CD14-positive monocyte (primary cell): ENCODE results near the gene PUM1. TPM values are rescaled to one million over a fixed set of nuclear protein-coding genes. Genes with fewer than 3 reads are reported as not detected.
A peak's percentile ranks its signal among the peaks of the same experiment; 100 is the strongest.

Experiments
- DNase-seq, 3 donors: peaks; one replicate each; pipeline ENCODE4 v3.0.0-alpha.2; 2011 to 2022
- H2AFZ ChIP-seq: 2 replicates; pipeline ENCODE4 v1.6.0; 2012; ENCODE audit warnings: mild to moderate bottlenecking, low read depth, low read length, inconsistent platforms; ENCODE audit not compliant: insufficient read depth, poor library complexity, severe bottlenecking
- H3K27ac ChIP-seq, 2 donors: 1 replicate in 1 of 2; 2 replicates in 1 of 2; pipeline ENCODE4 v1.5.1; 2012 to 2013; ENCODE audit warnings: low read length in 2 of 2, control low read depth in 1 of 2, inconsistent platforms in 1 of 2, low read depth in 1 of 2, mild to moderate bottlenecking in 1 of 2
- H3K27me3 ChIP-seq, 2 donors: one replicate each; pipeline versions ENCODE4 v1.6.0 to v1.6.1; 2011 to 2013; ENCODE audit warnings: low read length in 2 of 2; ENCODE audit not compliant: control insufficient read depth in 2 of 2, insufficient read depth in 2 of 2
- H3K36me3 ChIP-seq, 2 donors: replicated peaks in 1 of 2; 1 replicate in 1 of 2; 2 replicates in 1 of 2; pipeline versions ENCODE4 v1.5.1 to v1.6.1; 2012 to 2013; ENCODE audit warnings: low read length in 2 of 2, control low read depth in 1 of 2, inconsistent platforms in 1 of 2, mild to moderate bottlenecking in 1 of 2; ENCODE audit not compliant: insufficient read depth in 2 of 2, control insufficient read depth in 1 of 2
- H3K4me1 ChIP-seq, 2 donors: 1 replicate in 1 of 2; 2 replicates in 1 of 2; pipeline versions ENCODE4 v1.5.1 to v1.6.1; 2012 to 2013; ENCODE audit warnings: low read length in 2 of 2, control low read depth in 1 of 2, inconsistent platforms in 1 of 2, mild to moderate bottlenecking in 1 of 2, moderate library complexity in 1 of 2; ENCODE audit not compliant: insufficient read depth in 2 of 2, control insufficient read depth in 1 of 2
- H3K4me2 ChIP-seq: replicated peaks from 2 replicates; pipeline ENCODE3; 2012; ENCODE audit warnings: low read length, moderate library complexity, mild to moderate bottlenecking; ENCODE audit not compliant: poor library complexity, severe bottlenecking; ENCODE audit errors: extremely low read depth
- H3K4me3 ChIP-seq, 3 experiments: fragments of 200-600 bp in 1 of 3; sonication (generic) in 1 of 3; replicated peaks in 1 of 3; 1 replicate in 2 of 3; 2 replicates in 1 of 3; pipeline ENCODE4 v1.5.1; 2011 to 2013; ENCODE audit warnings: low read length in 3 of 3, mild to moderate bottlenecking in 3 of 3, control low read depth in 2 of 3, low read depth in 2 of 3, inconsistent platforms in 1 of 3, moderate library complexity in 1 of 3
- H3K79me2 ChIP-seq: 2 replicates; pipeline ENCODE4 v1.6.0; 2012; ENCODE audit warnings: mild to moderate bottlenecking, control low read depth, inconsistent platforms, low read length, moderate library complexity; ENCODE audit not compliant: insufficient read depth
- H3K9ac ChIP-seq: 2 replicates; pipeline ENCODE4 v1.6.0; 2017; ENCODE audit warnings: low read length, mild to moderate bottlenecking; ENCODE audit not compliant: insufficient read depth, poor library complexity, severe bottlenecking
- H3K9me3 ChIP-seq, 2 donors: replicated peaks in 1 of 2; 1 replicate in 1 of 2; 2 replicates in 1 of 2; pipeline versions ENCODE4 v1.5.1 to v1.6.1; 2012 to 2013; ENCODE audit warnings: low read length in 2 of 2, control low read depth in 1 of 2; ENCODE audit not compliant: control insufficient read depth in 1 of 2, insufficient read depth in 1 of 2
- H4K20me1 ChIP-seq: 2 replicates; pipeline ENCODE4 v1.6.0; 2012; ENCODE audit warnings: mild to moderate bottlenecking, low read length, control low read depth, moderate library complexity; ENCODE audit not compliant: insufficient read depth
- H3K27ac Mint-ChIP-seq, 7 donors: one replicate each; pipeline ENCODE4 v1.8.0; 2020; ENCODE audit warnings: mild to moderate bottlenecking in 7 of 7, mixed read lengths in 7 of 7, moderate library complexity in 6 of 7, inconsistent platforms in 2 of 7
- H3K27me3 Mint-ChIP-seq, 3 donors: one replicate each; pipeline ENCODE4 v1.8.0; 2021 to 2022; ENCODE audit warnings: low read depth in 3 of 3, mild to moderate bottlenecking in 3 of 3, mixed read lengths in 3 of 3, moderate library complexity in 3 of 3, inconsistent platforms in 1 of 3
- H3K36me3 Mint-ChIP-seq, 2 donors: one replicate each; pipeline ENCODE4 v1.8.0; 2020; ENCODE audit warnings: mixed read lengths in 2 of 2, inconsistent platforms in 1 of 2, mild to moderate bottlenecking in 1 of 2
- H3K4me1 Mint-ChIP-seq: one replicate; pipeline ENCODE4 v1.8.0; 2020; ENCODE audit warnings: mild to moderate bottlenecking, mixed read lengths
- H3K4me3 Mint-ChIP-seq, 2 donors: one replicate each; pipeline ENCODE4 v1.8.0; 2020; ENCODE audit warnings: mild to moderate bottlenecking in 2 of 2, mixed read lengths in 2 of 2, moderate library complexity in 1 of 2
- H3K9me3 Mint-ChIP-seq, 7 donors: one replicate each; pipeline ENCODE4 v1.8.0; 2020 to 2022; ENCODE audit warnings: mixed read lengths in 7 of 7, mild to moderate bottlenecking in 6 of 7, moderate library complexity in 6 of 7, inconsistent platforms in 2 of 7
- WGBS: methylation state at CpG from one replicate; pipeline ENCODE4 v1.1.5; 2013; ENCODE audit warnings: missing lambda C conversion rate; ENCODE audit not compliant: insufficient coverage; 5-methylcytosine and 5-hydroxymethylcytosine counted together
- intact Hi-C, 2 donors: fragments of 100-400 bp; cut with micrococcal nuclease; formaldehyde crosslinking; loops; one replicate each; pipeline versions ENCODE4 v1.15.0 to v1.15.1; 2023
- polyA plus RNA-seq, 3 donors: library from polyadenylated mRNA; depleted of rRNA in 1 of 3; unstranded in 2 of 3; stranded (reverse) in 1 of 3; fragments of 300-500 nt in 2 of 3; fragments of >200 nt in 1 of 3; fragmentation: Illumina TruSeq in 2 of 3; gene quantifications; 1 replicate in 2 of 3; 2 replicates in 1 of 3; pipeline ENCODE4 v1.2.3, GENCODE V29; 2012 to 2021
- TF ChIP-seq, protein P1 (sequence below): fragments of 200-600 bp; IDR thresholded peaks from one replicate; pipeline ENCODE4 v1.8.0; 2022; ENCODE audit warnings: antibody characterized with exemption, mild to moderate bottlenecking

Gene PUM1
- polyA plus RNA-seq, 3 donors = 55.0 to 86.1 (median 62.4) TPM

GRCh38 chr1:31006747-31007146, 58.8 kb downstream of the PUM1 start:
- Mint-ChIP-seq H3K27ac (no peak overlapping the region), H3K4me3 (no peak overlapping the region), H3K4me1 (peaks cover 13% of the 10 kb centered on the region), H3K27me3 (no peaks in the 10 kb centered on the region), H3K9me3 (no peaks in the 10 kb centered on the region), H3K36me3 (peaks cover 45 to 57% of the 10 kb centered on the region in 2 donors)
- peak overlapping the region in 1 of 2 donors; percentile 8 for H3K27ac ChIP-seq
- no peak overlapping the region for H3K4me3 ChIP-seq
- TF ChIP-seq, protein P1, sequence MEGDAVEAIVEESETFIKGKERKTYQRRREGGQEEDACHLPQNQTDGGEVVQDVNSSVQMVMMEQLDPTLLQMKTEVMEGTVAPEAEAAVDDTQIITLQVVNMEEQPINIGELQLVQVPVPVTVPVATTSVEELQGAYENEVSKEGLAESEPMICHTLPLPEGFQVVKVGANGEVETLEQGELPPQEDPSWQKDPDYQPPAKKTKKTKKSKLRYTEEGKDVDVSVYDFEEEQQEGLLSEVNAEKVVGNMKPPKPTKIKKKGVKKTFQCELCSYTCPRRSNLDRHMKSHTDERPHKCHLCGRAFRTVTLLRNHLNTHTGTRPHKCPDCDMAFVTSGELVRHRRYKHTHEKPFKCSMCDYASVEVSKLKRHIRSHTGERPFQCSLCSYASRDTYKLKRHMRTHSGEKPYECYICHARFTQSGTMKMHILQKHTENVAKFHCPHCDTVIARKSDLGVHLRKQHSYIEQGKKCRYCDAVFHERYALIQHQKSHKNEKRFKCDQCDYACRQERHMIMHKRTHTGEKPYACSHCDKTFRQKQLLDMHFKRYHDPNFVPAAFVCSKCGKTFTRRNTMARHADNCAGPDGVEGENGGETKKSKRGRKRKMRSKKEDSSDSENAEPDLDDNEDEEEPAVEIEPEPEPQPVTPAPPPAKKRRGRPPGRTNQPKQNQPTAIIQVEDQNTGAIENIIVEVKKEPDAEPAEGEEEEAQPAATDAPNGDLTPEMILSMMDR = no peak
- no peaks in the 10 kb centered on the region for H3K4me1 ChIP-seq
- no peak overlapping the region for H2AFZ ChIP-seq
- no peak overlapping the region for H3K9ac ChIP-seq
- intact Hi-C loops = no loop called here
- DNase-seq = no peak
- WGBS = no CpG with 5 or more reads among the region's 2 CpGs
- peaks cover 43 to 68% of the 10 kb centered on the region in 2 donors for H3K36me3 ChIP-seq
- H4K20me1 ChIP-seq = peaks cover 99% of the 10 kb centered on the region
- H3K27me3 ChIP-seq = no peaks in the 10 kb centered on the region
- H3K9me3 ChIP-seq = no peaks in the 10 kb centered on the region
- H3K79me2 ChIP-seq = peaks cover 99% of the 10 kb centered on the region
- H3K4me2 ChIP-seq = no peak overlapping the region

- H4K20me1 ChIP-seq = peaks cover 99% of the 10 kb centered on the region
- H3K4me2 ChIP-seq = no peak overlapping the region
- Mint-ChIP-seq H3K4me3 (no peak overlapping the region), H3K4me1 (peaks cover 9% of the 10 kb centered on the region), H3K27ac (peak overlapping the region in 2 of 7 donors; percentile 24 to 41), H3K27me3 (no peaks in the 10 kb centered on the region), H3K9me3 (no peaks in the 10 kb centered on the region), H3K36me3 (peaks cover 50 to 59% of the 10 kb centered on the region in 2 donors)
- 100% methylated on average over 5 of the region's 6 CpGs for WGBS
- intact Hi-C loops = no loop called here
- peaks cover 97% of the 10 kb centered on the region for H3K79me2 ChIP-seq
- H3K27me3 ChIP-seq = no peaks in the 10 kb centered on the region
- H3K9ac ChIP-seq = no peak overlapping the region
- no peak overlapping the region for H2AFZ ChIP-seq
- peaks cover 43 to 72% of the 10 kb centered on the region in 2 donors for H3K36me3 ChIP-seq
- DNase-seq = no peak
- H3K4me3 ChIP-seq = no peak overlapping the region
- TF ChIP-seq, protein P1 = no peak
- peak overlapping the region in 1 of 2 donors; percentile 27 for H3K27ac ChIP-seq
- no peaks in the 10 kb centered on the region for H3K9me3 ChIP-seq
- no peaks in the 10 kb centered on the region for H3K4me1 ChIP-seq
These were observed 59.8 kb downstream of the PUM1 start for GRCh38 chr1:31005617-31006166.
